HG02885 (cell line): ENCODE results near the gene ZC3HAV1.
"Not testable (repeated sequence)": the region's sequence is repeated elsewhere in the genome, so short reads cannot be mapped to it uniquely, and the experiment has no call there.

Experiments used
- ATAC-seq: cut with Tn5 transposase; IDR thresholded peaks from one replicate; pipeline ENCODE4 v1.9.1; 2021; ENCODE audit warnings: mild to moderate bottlenecking; ENCODE audit not compliant: unreplicated experiment, poor library complexity

Gene ZC3HAV1

GRCh38 chr7:139109188-139109982 lies at the start of gene ZC3HAV1:
TSS of gene ZC3HAV1 (minus strand) at chr7:139109720. CDS start at chr7:139109331, 389 bp downstream.
- ATAC-seq, result peak; percentile 71

- no peak for ATAC-seq
These were observed 44.3 kb upstream of the ZC3HAV1 start for GRCh38 chr7:139153832-139154231.

GRCh38 chr7:139152149-139152548 lies 42.6 kb upstream of the ZC3HAV1 start:
- no peak for ATAC-seq

- ATAC-seq, result no peak
These were observed 29.6 kb upstream of the ZC3HAV1 start for GRCh38 chr7:139139150-139139549.

DNA sequence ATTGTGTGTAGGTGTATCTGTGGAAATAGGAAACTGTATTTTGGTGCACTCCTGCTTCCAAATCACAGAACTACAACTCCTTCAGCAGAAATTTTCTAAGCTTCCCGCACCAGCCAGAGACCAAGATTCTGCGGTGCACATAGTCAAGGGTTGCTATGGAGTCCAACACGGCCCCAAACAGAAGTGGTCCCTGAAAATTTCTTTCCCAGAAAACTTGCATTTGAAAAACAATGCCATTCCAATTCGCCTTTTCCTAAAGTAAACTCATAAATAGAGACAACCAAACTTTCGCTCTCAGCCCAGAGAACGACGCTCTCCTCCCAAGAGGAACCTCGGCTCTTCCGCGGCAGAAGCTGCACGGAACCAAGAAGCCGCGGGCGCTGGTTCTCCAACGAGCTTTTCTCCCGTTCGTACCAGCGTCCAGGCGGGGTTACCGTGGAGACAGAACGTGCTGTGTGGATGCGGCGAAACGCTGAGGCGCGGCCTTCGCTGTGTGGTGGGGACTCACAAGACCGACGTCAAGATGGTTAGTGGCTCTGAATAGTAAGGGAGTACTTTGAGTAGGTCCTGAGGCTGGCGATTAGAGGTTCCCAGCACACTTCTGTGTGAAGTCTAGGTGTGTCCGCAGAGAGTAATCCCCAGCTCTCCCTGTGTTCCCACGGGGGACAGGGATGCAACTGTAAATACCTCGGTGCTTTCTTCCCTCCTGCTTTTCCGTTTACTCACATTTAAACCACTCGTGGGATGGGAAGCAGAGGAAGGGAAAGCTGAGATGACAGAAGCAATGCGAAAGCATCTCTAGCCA lies 24.0 kb upstream of the ZC3HAV1 start:
- ATAC-seq, result peak; percentile 93

DNA sequence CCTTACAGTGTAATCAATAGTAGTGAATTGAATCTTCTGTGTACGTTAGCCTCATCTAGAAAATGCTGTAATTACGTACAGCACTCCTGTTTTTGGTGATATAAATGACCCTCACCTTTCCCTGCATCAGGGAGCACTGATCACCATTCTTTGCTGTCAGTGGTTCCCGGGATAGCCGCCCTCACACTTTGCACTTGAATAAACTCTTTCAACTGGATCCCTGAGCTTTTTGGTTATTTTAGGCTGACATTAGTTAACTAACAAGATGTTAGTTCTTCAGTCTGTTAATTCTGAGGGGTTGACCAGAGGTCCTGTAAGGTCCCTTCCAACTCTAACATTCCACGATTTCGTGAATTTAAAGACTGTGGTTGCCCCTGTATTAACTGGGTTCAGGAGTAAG lies 23.4 kb upstream of the ZC3HAV1 start:
- ATAC-seq, result no peak

GRCh38 chr7:139131601-139132041 lies 22.1 kb upstream of the ZC3HAV1 start:
- peak; percentile 52 for ATAC-seq

GRCh38 chr7:139129814-139130213 lies 20.3 kb upstream of the ZC3HAV1 start:
- not testable (repeated sequence) for ATAC-seq

DNA sequence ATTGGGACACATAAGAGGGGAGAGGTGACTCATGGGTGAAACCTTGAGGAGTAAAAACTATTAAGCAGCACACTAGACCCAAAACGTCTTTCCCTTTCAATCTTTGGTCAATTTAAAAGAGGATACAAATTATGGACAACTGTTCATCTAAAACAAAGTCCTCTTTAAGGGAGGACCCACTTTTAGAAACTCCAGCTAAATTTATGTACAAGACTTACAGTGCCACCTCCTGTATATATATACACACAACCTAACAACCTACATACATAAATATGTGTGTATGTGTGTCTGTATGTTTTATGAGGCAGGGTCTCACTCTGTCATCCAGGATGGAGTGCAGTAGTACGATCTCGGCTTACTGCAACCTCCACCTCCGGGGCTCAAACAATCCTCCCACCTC lies 18.1 kb upstream of the ZC3HAV1 start:
- no peak for ATAC-seq

- ATAC-seq, result no peak
These were observed 16.1 kb upstream of the ZC3HAV1 start for GRCh38 chr7:139125657-139126056.

DNA sequence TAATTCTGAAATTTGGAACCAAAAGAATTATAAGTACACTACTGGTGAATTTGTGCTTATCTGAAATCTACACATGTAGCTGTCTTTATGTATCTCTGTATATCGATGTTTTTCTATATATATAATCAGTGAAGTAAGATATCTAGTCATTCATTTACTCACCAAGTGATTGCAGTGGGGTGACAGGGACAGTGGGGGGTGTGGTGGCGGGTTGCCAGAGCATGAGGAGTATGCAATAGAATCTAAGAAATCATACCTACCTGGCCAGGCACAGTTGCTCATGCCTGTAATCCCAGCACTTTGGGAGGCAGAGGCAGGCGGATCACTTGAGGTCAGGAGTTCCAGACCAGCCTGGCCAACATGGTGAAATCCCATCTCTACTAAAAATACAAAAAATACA lies 15.5 kb upstream of the ZC3HAV1 start:
- not testable (repeated sequence) for ATAC-seq

GRCh38 chr7:139124084-139124914 lies 14.8 kb upstream of the ZC3HAV1 start:
- peak; percentile 60 for ATAC-seq

DNA sequence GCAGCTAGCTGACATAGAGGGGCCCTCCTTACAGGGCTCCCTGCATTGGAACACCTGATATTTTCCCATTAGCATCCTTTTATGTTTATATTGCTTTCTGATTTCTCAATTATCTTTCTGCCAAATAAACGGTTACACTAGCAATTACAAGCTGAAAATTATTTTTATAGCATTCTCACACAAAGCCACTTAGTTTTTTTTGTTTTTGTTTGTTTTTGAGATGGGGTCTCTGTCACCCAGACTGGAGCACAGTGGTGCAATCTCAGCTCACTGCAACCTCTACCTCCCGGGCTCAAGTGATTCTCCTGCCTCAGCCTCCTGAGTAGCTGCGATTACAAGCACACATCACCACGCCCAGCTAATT lies 9.9 kb upstream of the ZC3HAV1 start:
- no peak for ATAC-seq

GRCh38 chr7:139118805-139119485 lies 9.4 kb upstream of the ZC3HAV1 start:
- ATAC-seq, result peak; percentile 83

DNA sequence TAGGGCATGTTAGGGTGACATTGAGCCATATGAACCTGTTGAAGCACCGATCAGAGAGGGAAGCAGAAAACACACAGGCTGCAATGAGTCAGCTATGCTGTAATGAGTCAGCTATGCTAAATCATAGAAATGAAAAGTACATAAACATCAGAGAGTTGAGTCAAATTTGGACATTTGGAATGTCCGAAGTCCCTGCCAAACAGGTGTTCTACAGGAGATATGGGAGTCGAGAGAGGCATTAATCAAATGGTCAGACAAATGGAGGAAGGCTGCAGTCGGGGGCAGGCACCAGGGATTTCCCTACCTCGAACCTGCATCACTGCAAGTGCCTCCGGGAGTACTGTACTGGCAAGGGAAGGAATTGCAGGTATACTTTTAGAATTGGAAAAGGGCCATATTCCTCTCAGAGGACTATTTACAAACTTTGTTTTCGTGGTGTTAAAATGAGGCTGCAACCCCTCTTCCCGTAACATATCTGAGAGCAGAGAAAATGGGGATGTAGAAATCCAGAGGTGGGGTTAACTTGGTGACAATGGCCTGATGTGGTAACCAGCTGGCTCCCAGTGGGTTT lies 8.8 kb upstream of the ZC3HAV1 start:
- ATAC-seq, result peak; percentile 77

DNA sequence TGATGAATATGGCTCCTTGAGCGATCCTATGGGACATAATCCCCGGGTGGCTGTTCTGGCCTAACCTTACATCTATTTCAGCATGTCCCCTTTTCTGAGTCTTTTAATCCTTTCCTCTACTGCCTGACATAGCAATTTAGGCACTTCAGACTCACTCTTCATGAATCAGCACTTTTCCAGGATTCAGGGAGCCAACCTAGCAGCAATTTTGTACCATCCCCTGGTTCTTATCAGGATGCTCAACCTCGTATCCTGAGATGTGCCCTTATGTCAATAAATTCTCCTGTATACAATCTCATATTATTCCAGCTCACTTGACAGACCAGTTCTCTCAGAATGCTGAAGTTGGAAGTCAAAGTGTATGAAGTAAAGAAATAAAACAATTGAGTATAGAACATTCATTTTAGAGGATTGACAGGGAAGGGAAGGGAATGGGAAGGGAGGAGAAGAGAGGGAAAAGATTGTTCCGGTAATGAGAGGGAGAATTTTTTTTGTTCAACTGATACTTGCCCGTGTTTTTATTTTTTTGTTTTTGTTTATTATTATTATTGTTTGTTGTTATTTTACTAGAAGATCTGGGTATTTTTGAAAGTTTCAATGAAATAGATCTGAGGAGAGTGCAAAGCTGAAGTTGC lies 8.2 kb upstream of the ZC3HAV1 start:
- ATAC-seq, result no peak

DNA sequence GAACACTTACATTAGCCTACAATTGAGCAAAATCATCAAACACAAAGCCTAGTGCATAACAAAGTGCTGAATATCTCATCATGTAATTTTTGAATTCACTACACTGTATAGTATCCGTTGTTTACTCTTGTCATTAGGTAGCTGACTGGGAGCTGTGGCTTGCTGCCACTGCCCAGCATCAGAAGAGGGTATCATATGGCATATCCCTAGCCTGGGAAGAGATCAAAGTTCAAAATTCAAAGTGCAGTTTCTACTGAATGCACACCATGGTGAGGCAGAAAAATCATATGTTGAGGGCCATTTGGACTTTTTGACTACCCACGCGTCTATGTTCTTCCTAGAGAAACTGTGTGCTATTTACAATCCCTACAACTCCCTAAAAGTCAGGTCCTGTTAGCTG lies 7.5 kb upstream of the ZC3HAV1 start:
- no peak for ATAC-seq

- no peak for ATAC-seq
These were observed 5.6 kb upstream of the ZC3HAV1 start for GRCh38 chr7:139115104-139115503.

- ATAC-seq, result no peak
These were observed 5.1 kb upstream of the ZC3HAV1 start for GRCh38 chr7:139114585-139114984.
